ENCODE results near the gene NLGN1. TPM values are rescaled to one million over a fixed set of nuclear protein-coding genes. Genes with fewer than 3 reads are reported as not detected.

NLGN1 gene
- total RNA-seq, 3 donors from 2014 or later: 4.4 to 12.3 (median 6.9) TPM

- no peak overlapping the region for H3K4me3 ChIP-seq
- intact Hi-C loops (cut with DNase I; ENCODE audit: low total_unique reads): no loop called here
- TF ChIP-seq, protein P1, sequence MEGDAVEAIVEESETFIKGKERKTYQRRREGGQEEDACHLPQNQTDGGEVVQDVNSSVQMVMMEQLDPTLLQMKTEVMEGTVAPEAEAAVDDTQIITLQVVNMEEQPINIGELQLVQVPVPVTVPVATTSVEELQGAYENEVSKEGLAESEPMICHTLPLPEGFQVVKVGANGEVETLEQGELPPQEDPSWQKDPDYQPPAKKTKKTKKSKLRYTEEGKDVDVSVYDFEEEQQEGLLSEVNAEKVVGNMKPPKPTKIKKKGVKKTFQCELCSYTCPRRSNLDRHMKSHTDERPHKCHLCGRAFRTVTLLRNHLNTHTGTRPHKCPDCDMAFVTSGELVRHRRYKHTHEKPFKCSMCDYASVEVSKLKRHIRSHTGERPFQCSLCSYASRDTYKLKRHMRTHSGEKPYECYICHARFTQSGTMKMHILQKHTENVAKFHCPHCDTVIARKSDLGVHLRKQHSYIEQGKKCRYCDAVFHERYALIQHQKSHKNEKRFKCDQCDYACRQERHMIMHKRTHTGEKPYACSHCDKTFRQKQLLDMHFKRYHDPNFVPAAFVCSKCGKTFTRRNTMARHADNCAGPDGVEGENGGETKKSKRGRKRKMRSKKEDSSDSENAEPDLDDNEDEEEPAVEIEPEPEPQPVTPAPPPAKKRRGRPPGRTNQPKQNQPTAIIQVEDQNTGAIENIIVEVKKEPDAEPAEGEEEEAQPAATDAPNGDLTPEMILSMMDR (IDR thresholded peaks at IDR 0.05): no peak
- TF ChIP-seq POLR2AphosphoS5 (IDR thresholded peaks at IDR 0.05) (no peak), POLR2A (IDR thresholded peaks at IDR 0.05) (no peak)
- no peaks in the 10 kb centered on the region for H3K4me1 ChIP-seq
- H3K9me3 ChIP-seq: no peaks in the 10 kb centered on the region
- H3K27me3 ChIP-seq: no peaks in the 10 kb centered on the region
- no peak overlapping the region for H3K27ac ChIP-seq
- H3K36me3 ChIP-seq: no peaks in the 10 kb centered on the region
- DNase-seq (ENCODE audit: low spot score in 2 of 2): no peak
These were observed 515.9 kb downstream of the NLGN1 start for GRCh38 chr3:173913397-173913796.

GRCh38 chr3:173913974-173914421 is 516.5 kb downstream of the NLGN1 start:
- no peak for DNase-seq (ENCODE audit: low spot score in 2 of 2)
- Histone ChIP-seq H3K27me3 (no peaks in the 10 kb centered on the region), H3K9me3 (no peaks in the 10 kb centered on the region), H3K4me1 (no peaks in the 10 kb centered on the region), H3K36me3 (no peaks in the 10 kb centered on the region), H3K27ac (no peak overlapping the region), H3K4me3 (no peak overlapping the region)
- intact Hi-C loops (cut with DNase I; ENCODE audit: low total_unique reads): no loop called here
- TF ChIP-seq POLR2A (IDR thresholded peaks at IDR 0.05) (no peak), POLR2AphosphoS5 (IDR thresholded peaks at IDR 0.05) (no peak)
- TF ChIP-seq, protein P1 (IDR thresholded peaks at IDR 0.05): no peak

DNA sequence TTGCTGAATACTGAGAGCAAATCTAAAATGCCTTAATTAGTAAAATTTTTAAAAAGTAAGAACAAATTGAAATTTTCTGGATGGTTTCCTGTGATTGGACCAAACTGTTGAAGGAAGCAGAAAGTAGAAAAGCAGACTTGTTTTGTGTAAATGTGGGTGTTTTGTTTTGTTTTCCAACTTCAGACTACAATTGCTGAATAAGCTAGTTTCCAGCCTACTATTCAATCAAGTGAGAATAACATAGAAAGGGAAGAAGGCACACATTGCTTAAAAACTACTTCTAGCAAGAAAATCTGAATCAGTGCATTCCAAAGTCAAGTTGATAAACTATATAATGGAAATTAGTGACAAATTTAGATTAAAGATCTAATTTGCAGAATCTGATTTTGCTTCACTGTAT is 519.3 kb downstream of the NLGN1 start:
- Histone ChIP-seq H3K27me3 (no peaks in the 10 kb centered on the region), H3K36me3 (no peaks in the 10 kb centered on the region), H3K27ac (no peak overlapping the region), H3K4me1 (no peaks in the 10 kb centered on the region), H3K4me3 (no peak overlapping the region), H3K9me3 (no peaks in the 10 kb centered on the region)
- no peak for DNase-seq (ENCODE audit: low spot score in 2 of 2)
- TF ChIP-seq, protein P1 (IDR thresholded peaks at IDR 0.05): no peak
- TF ChIP-seq POLR2A (IDR thresholded peaks at IDR 0.05) (no peak), POLR2AphosphoS5 (IDR thresholded peaks at IDR 0.05) (no peak)
- intact Hi-C loops (cut with DNase I; ENCODE audit: low total_unique reads): no loop called here

DNA sequence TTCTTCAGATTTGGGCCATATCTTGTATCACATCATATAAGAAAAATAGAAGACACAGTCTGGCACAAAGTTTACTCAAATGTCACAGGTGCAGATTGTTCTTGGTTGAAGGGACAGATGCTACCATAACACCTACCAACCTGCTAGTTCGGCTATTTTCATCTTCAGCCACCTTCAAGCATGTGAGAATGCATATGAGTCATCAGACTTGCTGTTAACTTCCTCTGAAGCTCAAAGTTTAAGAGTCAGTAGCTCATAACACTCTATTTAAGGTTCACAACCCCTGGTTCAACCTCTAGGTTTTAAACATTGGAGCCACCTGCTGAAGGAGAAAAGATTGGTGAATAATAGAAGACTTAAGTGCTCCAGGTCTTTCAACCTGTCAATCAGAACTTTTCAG is 522.8 kb downstream of the NLGN1 start:
- Histone ChIP-seq H3K27me3 (no peaks in the 10 kb centered on the region), H3K9me3 (no peaks in the 10 kb centered on the region), H3K36me3 (no peaks in the 10 kb centered on the region), H3K4me3 (no peak overlapping the region), H3K4me1 (no peaks in the 10 kb centered on the region), H3K27ac (no peak overlapping the region)
- TF ChIP-seq, protein P1 (IDR thresholded peaks at IDR 0.05): no peak
- DNase-seq (ENCODE audit: low spot score in 2 of 2): no peak
- intact Hi-C loops (cut with DNase I; ENCODE audit: low total_unique reads): no loop called here

DNA sequence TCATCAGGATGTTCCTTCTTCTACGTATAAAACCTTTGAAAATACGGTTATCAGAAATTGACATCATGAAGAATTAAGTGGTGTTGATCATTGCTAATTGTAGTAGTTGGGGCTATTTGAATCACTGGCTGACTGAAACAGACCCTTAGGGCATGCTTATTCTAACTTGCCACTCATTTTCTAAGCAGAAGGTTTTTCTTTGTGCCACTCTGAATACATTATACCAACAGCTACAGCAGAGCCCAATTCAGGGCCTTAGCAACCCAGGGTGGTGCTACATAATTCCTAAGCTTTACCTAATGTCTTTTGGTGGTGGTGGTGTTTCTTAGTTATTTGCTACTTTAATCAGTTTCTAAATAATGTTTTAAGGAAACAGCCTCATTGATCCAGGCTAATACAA is 524.2 kb downstream of the NLGN1 start:
- Histone ChIP-seq H3K27ac (no peak overlapping the region), H3K36me3 (no peaks in the 10 kb centered on the region), H3K9me3 (no peaks in the 10 kb centered on the region), H3K27me3 (no peaks in the 10 kb centered on the region), H3K4me3 (no peak overlapping the region), H3K4me1 (no peaks in the 10 kb centered on the region)
- TF ChIP-seq POLR2AphosphoS5 (IDR thresholded peaks at IDR 0.05) (no peak), POLR2A (IDR thresholded peaks at IDR 0.05) (no peak)
- TF ChIP-seq, protein P1 (IDR thresholded peaks at IDR 0.05): no peak
- DNase-seq (ENCODE audit: low spot score in 2 of 2): no peak
- intact Hi-C loops (cut with DNase I; ENCODE audit: low total_unique reads): no loop called here
